ENCODE results near the gene DHRS7B.

- no peak for TF ChIP-seq GATA2 (IDR thresholded peaks at IDR 0.05; ENCODE audit: low read depth, low read length)
- TF ChIP-seq GATA3 (IDR thresholded peaks at IDR 0.05; ENCODE audit: low read depth, low read length), result no peak
These were observed 58.3 kb downstream of the DHRS7B start for GRCh38 chr17:21185061-21185460.

Measured in SH-SY5Y (cell line).